GM19452 (cell line): ENCODE measurements around the gene PCDHB15.
"Not testable (repeated sequence)": the region's sequence is repeated elsewhere in the genome, so short reads cannot be mapped to it uniquely, and the experiment has no call there.

Experiments
- ATAC-seq: cut with Tn5 transposase; IDR thresholded peaks from one replicate; pipeline ENCODE4 v1.9.1; 2021; ENCODE audit not compliant: unreplicated experiment

The PCDHB15 gene

GRCh38 chr5:141247434-141247833 lies 2.2 kb downstream of the PCDHB15 start:
- not testable (repeated sequence) for ATAC-seq

- no peak for ATAC-seq
Measured at GRCh38 chr5:141250576-141250975, 5.4 kb downstream of the PCDHB15 start.

- no peak for ATAC-seq
Measured at GRCh38 chr5:141258464-141258863, 13.3 kb downstream of the PCDHB15 start.

GRCh38 chr5:141258948-141259347 lies 13.8 kb downstream of the PCDHB15 start:
- no peak for ATAC-seq

- ATAC-seq, result no peak
Measured at GRCh38 chr5:141260458-141261237, 15.5 kb downstream of the PCDHB15 start.

- no peak for ATAC-seq
Measured at GRCh38 chr5:141261238-141261546, 16.0 kb downstream of the PCDHB15 start.

GRCh38 chr5:141269195-141269594 lies 24.0 kb downstream of the PCDHB15 start:
- no peak for ATAC-seq

- no peak for ATAC-seq
Measured at GRCh38 chr5:141272906-141273305, 27.7 kb downstream of the PCDHB15 start.

GRCh38 chr5:141298376-141298775 lies 53.2 kb downstream of the PCDHB15 start:
- ATAC-seq, result no peak
